ENCODE data around the gene OR10H1. TPM values are rescaled to one million over a fixed set of nuclear protein-coding genes. Genes with fewer than 3 reads are reported as not detected.
"Not testable (repeated sequence)": the region's sequence is repeated elsewhere in the genome, so short reads cannot be mapped to it uniquely, and the experiment has no call there.

The OR10H1 gene
- total RNA-seq, 3 donors from 2014 or later, result 0.06 to 0.07 (median 0.06) TPM

DNA sequence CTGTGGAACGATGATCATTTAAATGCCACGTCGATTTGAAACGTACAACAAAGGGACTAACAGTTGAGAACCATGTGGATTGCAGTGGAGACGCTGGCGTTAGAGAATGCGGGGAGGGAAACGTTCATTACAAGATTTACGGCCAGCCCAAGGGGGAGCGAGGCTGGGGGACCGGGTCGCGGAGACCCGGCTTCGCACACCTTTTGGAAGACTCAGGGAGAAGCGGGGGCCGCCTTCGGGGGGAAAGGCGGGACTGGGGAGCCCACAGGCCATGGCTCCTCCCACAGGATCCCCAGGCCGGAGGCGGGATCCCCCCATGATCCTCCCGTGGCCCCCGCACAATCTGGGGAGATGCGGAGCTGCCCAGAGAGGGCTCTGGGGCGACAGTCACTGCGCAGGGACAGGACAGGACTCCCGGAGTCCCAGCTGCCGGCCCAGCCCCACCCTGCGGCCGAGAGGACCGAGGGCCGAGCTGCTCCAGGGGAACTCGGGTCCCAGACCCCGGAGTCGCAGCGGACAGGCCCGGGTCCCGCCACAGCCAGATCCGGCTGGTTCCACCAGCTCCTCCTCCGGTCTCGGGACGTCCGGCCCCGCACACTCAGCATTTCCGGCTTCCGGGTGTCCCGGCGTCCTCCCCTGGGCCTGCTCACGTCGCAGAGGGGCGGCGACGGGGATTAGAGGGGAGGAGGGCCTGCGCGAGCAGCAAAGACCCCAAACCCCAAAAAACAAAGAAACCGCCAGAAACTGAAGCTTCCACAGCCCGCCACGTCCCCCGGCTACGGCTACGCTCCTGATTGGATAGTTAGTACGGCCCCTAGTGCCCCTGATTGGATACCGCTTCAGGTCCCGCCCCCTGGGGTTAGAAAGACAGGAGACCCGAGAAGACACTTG lies 21.1 kb upstream of the OR10H1 start:
- intact Hi-C loops (cut with DNase I, micrococcal nuclease), result loop anchor here in 1 of 2 donors (5.0 kb wide), 1 partner anchor 351 kb away; the partner anchor contains the start of gene FAM32A
- Histone ChIP-seq H3K4me3 (peak overlapping the region; percentile 83), H3K4me1 (ENCODE audit: low read depth) (peaks cover 9% of the 10 kb centered on the region), H3K9me3 (no peaks in the 10 kb centered on the region), H3K36me3 (ENCODE audit: low read depth) (no peaks in the 10 kb centered on the region)
- peak; percentile 95 to 99 (median 98) for DNase-seq
- ATAC-seq, result peak; percentile 97
- no peak for TF ChIP-seq CTCF (IDR thresholded peaks at IDR 0.05)

GRCh38 chr19:15835565-15836329 lies 20.3 kb upstream of the OR10H1 start:
- ATAC-seq, result peak; percentile 32
- intact Hi-C loops (cut with DNase I, micrococcal nuclease), result loop anchor here in 1 of 2 donors (5.0 kb wide), 1 partner anchor 352 kb away; the partner anchor contains the start of gene FAM32A
- peak in 1 of 3 donors; percentile 43 for DNase-seq

DNA sequence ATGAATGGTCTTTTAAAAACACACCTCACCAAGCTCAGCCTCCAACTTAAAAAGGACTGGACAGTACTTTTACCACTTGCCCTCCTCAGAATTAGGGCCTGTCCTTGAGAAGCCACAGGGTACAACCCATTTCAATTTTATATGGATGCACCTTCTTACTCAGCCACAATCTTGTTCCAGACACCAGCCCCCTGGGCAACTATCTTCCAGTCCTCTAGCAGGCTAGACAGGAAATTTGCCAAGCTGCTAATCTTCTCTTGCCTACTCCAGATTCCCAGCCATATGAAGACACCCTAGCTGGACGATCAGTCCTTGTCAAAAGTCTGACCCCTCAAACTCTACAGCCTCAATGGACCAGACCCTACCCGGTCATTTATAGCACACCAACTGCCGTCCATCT lies 18.8 kb upstream of the OR10H1 start:
- intact Hi-C loops (cut with DNase I, micrococcal nuclease), result not testable (repeated sequence)

More at GRCh38 chr19:15835565-15836329, 20.3 kb upstream of the OR10H1 start:
- H3K4me1 ChIP-seq (ENCODE audit: low read depth); H3K9me3 ChIP-seq; H3K36me3 ChIP-seq (ENCODE audit: low read depth): not testable (repeated sequence)
- H3K4me3 ChIP-seq, result peak overlapping the region; percentile 83

GRCh38 chr19:15831626-15832025 lies 16.2 kb upstream of the OR10H1 start:
- DNase-seq (no peak), ATAC-seq (no peak)
- H3K4me3 ChIP-seq, result no peak overlapping the region
- H3K9me3 ChIP-seq, result no peaks in the 10 kb centered on the region
- intact Hi-C loops (cut with DNase I, micrococcal nuclease), result no loop called here
- peaks cover 6% of the 10 kb centered on the region for H3K4me1 ChIP-seq (ENCODE audit: low read depth)
- TF ChIP-seq CTCF (IDR thresholded peaks at IDR 0.05), result no peak
- H3K36me3 ChIP-seq (ENCODE audit: low read depth), result no peaks in the 10 kb centered on the region

More for the DNA sequence above, 18.8 kb upstream of the OR10H1 start:
- ATAC-seq; H3K4me1 ChIP-seq (ENCODE audit: low read depth); DNase-seq; H3K36me3 ChIP-seq (ENCODE audit: low read depth); H3K4me3 ChIP-seq; H3K9me3 ChIP-seq: not testable (repeated sequence)

GRCh38 chr19:15829786-15830185 lies 14.3 kb upstream of the OR10H1 start:
- no peak for DNase-seq
- H3K9me3 ChIP-seq, result no peaks in the 10 kb centered on the region
- no peak for TF ChIP-seq CTCF (IDR thresholded peaks at IDR 0.05)
- no peak for ATAC-seq
- H3K4me3 ChIP-seq, result no peak overlapping the region
- H3K4me1 ChIP-seq (ENCODE audit: low read depth), result no peaks in the 10 kb centered on the region
- H3K36me3 ChIP-seq (ENCODE audit: low read depth), result no peaks in the 10 kb centered on the region
- intact Hi-C loops (cut with DNase I, micrococcal nuclease), result no loop called here

DNA sequence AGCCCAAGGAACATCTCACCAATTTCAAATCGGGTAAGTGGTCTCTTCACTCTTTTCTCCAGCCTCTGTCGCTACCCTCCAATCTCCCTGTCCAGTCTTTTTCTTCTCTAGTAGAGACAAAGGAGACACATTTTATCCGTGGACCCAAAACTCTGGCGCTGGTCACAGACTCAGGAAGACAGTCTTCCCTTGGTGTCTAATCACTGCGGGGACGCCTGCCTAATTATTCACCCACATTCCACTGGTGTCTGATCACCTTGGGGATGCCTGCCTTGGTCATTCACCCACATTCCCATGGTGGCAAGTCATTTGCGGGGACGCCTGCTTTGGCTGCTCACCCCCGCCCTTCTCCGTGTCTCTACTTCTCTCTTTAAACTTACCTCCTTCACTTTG lies 13.8 kb upstream of the OR10H1 start:
- no peaks in the 10 kb centered on the region for H3K9me3 ChIP-seq
- DNase-seq (no peak), ATAC-seq (no peak)
- no peaks in the 10 kb centered on the region for H3K4me1 ChIP-seq (ENCODE audit: low read depth)
- no peak overlapping the region for H3K4me3 ChIP-seq
- H3K36me3 ChIP-seq (ENCODE audit: low read depth), result no peaks in the 10 kb centered on the region
- intact Hi-C loops (cut with DNase I, micrococcal nuclease), result no loop called here
- TF ChIP-seq CTCF (IDR thresholded peaks at IDR 0.05), result no peak

DNA sequence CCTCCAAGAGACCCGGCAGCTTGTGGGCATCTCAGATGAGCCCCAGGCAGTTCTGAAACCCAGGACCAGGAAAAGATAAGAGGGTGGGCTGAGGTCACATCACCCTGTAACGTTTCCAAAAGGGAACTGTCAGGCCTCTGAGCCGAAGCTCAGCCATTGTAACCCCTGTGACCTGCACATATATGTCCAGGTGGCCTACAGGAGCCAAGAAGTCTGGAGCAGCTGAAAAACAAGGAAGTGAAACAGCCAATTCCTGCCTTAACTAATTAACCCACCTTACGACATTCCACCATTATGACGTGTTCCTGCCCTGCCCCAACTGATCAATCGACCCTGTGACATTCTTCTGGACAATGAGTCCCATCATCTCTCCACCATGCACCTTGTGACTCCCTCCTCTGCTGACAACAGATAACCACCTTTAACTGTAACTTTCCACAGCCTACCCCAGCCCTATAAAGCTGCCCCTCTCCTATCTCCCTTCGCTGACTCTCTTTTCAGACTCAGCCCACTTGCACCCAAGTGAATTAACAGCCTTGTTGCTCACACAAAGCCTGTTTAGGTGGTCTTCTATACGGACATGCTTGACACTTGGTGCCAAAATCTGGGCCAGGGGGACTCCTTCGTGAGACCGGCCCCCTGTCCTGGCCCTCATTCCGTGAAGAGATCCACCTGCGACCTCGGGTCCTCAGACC lies 13.3 kb upstream of the OR10H1 start:
- H3K4me3 ChIP-seq; intact Hi-C loops (cut with DNase I, micrococcal nuclease); H3K9me3 ChIP-seq; H3K36me3 ChIP-seq (ENCODE audit: low read depth); H3K4me1 ChIP-seq (ENCODE audit: low read depth): not testable (repeated sequence)
- DNase-seq (peak in 1 of 3 donors; percentile 44), ATAC-seq (peak; percentile 55)
